SK-N-SH (cell line): ENCODE data around the gene TMEM106C. TPM values are rescaled to one million over a fixed set of nuclear protein-coding genes. Genes with fewer than 3 reads are reported as not detected.

Experiments
- CTCF ChIA-PET: fragments of 300-600, 350-600 bp; formaldehyde crosslinking; extraction: SDS; loops from one replicate; lab custom pipeline; 2021; lab: Yijun Ruan, JAX
- POLR2A ChIA-PET: fragments of 350-600 bp; sonication (Branson Sonifier 250); formaldehyde crosslinking; extraction: SDS; loops from one replicate; lab custom pipeline; 2020; ENCODE audit warnings: antibody characterized with exemption, inconsistent platforms; lab: Yijun Ruan, JAX
- DNase-seq: peaks from one replicate; pipeline ENCODE4 v3.0.0; 2012
- H2AFZ ChIP-seq: fragments of 200-600 bp; sonication (generic); 2 replicates; pipeline ENCODE4 v1.8.1; 2016; ENCODE audit warnings: antibody characterized with exemption, mild to moderate bottlenecking, low read depth
- H3F3A ChIP-seq: fragments of 200-600 bp; sonication (generic); replicated peaks from 2 replicates; pipeline ENCODE3; 2016; ENCODE audit warnings: antibody characterized with exemption, mild to moderate bottlenecking; ENCODE audit not compliant: insufficient read depth
- H3K27ac ChIP-seq, 2 experiments: fragments of 200-500 bp in 1 of 2; fragments of 200-600 bp in 1 of 2; sonication (Bioruptor generic) in 1 of 2; sonication (generic), shearing (Covaris generic) in 1 of 2; 2 replicates each; pipeline versions ENCODE4 v1.5.1 to v1.6.1; 2014 to 2016; ENCODE audit warnings: low read depth in 2 of 2, inconsistent platforms in 1 of 2, low read length in 1 of 2, mild to moderate bottlenecking in 1 of 2, mixed read lengths in 1 of 2
- H3K27me3 ChIP-seq: fragments of 200-600 bp; sonication (generic), shearing (Covaris generic); 2 replicates; pipeline ENCODE4 v1.6.1; 2016; ENCODE audit warnings: mixed run types; ENCODE audit not compliant: insufficient read depth
- H3K36me3 ChIP-seq, 2 experiments: fragments of 200-500 bp in 1 of 2; fragments of 200-600 bp in 1 of 2; sonication (Bioruptor generic) in 1 of 2; sonication (generic) in 1 of 2; replicated peaks in 1 of 2; 2 replicates each; pipeline versions ENCODE3 to v1.5.1; 2014 to 2016; ENCODE audit warnings: low read length in 1 of 2, mild to moderate bottlenecking in 1 of 2; ENCODE audit not compliant: insufficient read depth in 2 of 2, control insufficient read depth in 1 of 2
- H3K4me1 ChIP-seq, 2 experiments: fragments of 200-500 bp in 1 of 2; fragments of 200-600 bp in 1 of 2; sonication (Bioruptor generic) in 1 of 2; sonication (generic), shearing (Covaris generic) in 1 of 2; 2 replicates each; pipeline versions ENCODE4 v1.5.1 to v1.6.1; 2014 to 2016; ENCODE audit warnings: low read depth in 1 of 2, low read length in 1 of 2, mixed run types in 1 of 2; ENCODE audit not compliant: insufficient read depth in 2 of 2, control insufficient read depth in 1 of 2
- H3K4me2 ChIP-seq: fragments of 200-600 bp; sonication (generic), shearing (Covaris generic); 2 replicates; pipeline ENCODE4 v1.6.1; 2017; ENCODE audit warnings: mixed run types
- H3K4me3 ChIP-seq, 2 experiments: fragments of 200-500 bp in 1 of 2; fragments of 200-600 bp in 1 of 2; sonication (Bioruptor generic) in 1 of 2; sonication (generic), shearing (Covaris generic) in 1 of 2; 2 replicates each; pipeline versions ENCODE4 v1.5.1 to v1.8.1; 2014 to 2016; ENCODE audit warnings: low read depth in 2 of 2, inconsistent platforms in 1 of 2, low read length in 1 of 2, mild to moderate bottlenecking in 1 of 2, mixed read lengths in 1 of 2, moderate library complexity in 1 of 2
- H3K79me2 ChIP-seq: fragments of 200-600 bp; sonication (generic); 2 replicates; pipeline ENCODE4 v1.8.1; 2017; ENCODE audit warnings: mild to moderate bottlenecking; ENCODE audit not compliant: insufficient read depth
- H3K9ac ChIP-seq: fragments of 200-600 bp; sonication (generic); 2 replicates; pipeline ENCODE4 v1.6.1; 2017; ENCODE audit warnings: mixed run types
- H3K9me2 ChIP-seq: fragments of 200-600 bp; sonication (generic); 2 replicates; pipeline ENCODE4 v1.6.1; 2017; ENCODE audit warnings: mixed run types
- H3K9me3 ChIP-seq: fragments of 200-600 bp; sonication (generic); 2 replicates; pipeline ENCODE4 v1.6.1; 2017; ENCODE audit warnings: mixed run types, mild to moderate bottlenecking, moderate library complexity
- H4K20me1 ChIP-seq: fragments of 200-600 bp; sonication (generic); 2 replicates; pipeline ENCODE4 v1.6.1; 2017; ENCODE audit warnings: mild to moderate bottlenecking, mixed run types; ENCODE audit not compliant: insufficient read depth
- CHD2 ChIP-seq: fragments of 150-350 bp; IDR thresholded peaks from 2 replicates; pipeline ENCODE4 v1.6.1; 2018; ENCODE audit warnings: low read length; ENCODE audit not compliant: partially characterized antibody
- CTCF ChIP-seq: fragments of 200-600 bp; sonication (generic); IDR thresholded peaks from 2 replicates; pipeline ENCODE4 v1.6.1; 2017; ENCODE audit warnings: antibody characterized with exemption, mild to moderate bottlenecking, moderate library complexity
- EP300 ChIP-seq, 2 experiments: IDR thresholded peaks; 2 replicates each; pipeline versions ENCODE4 v1.4.0 to v1.6.1; 2012; ENCODE audit warnings: borderline replicate concordance in 1 of 2, low read depth in 1 of 2, low read length in 1 of 2
- FOSL2 ChIP-seq: IDR thresholded peaks from 2 replicates; pipeline ENCODE4 v1.4.0; 2012; ENCODE audit warnings: low read depth, mild to moderate bottlenecking, moderate library complexity, borderline replicate concordance
- FOXM1 ChIP-seq: IDR thresholded peaks from 2 replicates; pipeline ENCODE4 v1.4.0; 2012; ENCODE audit warnings: low read depth, mild to moderate bottlenecking
- GATA2 ChIP-seq: sonication (generic); formaldehyde crosslinking; IDR thresholded peaks from 2 replicates; pipeline ENCODE4 v1.5.0; 2020; ENCODE audit warnings: mild to moderate bottlenecking, missing genetic modification reagents
- JUND ChIP-seq: IDR thresholded peaks from 2 replicates; pipeline ENCODE4 v1.4.0; 2012
- MEF2A ChIP-seq: IDR thresholded peaks from 2 replicates; pipeline ENCODE4 v1.4.0; 2012; ENCODE audit warnings: low read depth, borderline replicate concordance
- NRF1 ChIP-seq: IDR thresholded peaks from 2 replicates; pipeline ENCODE4 v1.6.1; 2012; ENCODE audit warnings: low read depth, mild to moderate bottlenecking, low read length
- POLR2AphosphoS5 ChIP-seq: IDR thresholded peaks from 2 replicates; pipeline ENCODE4 v1.6.1; 2012; ENCODE audit warnings: low read depth, low read length
- RCOR1 ChIP-seq: fragments of 150-350 bp; IDR thresholded peaks from 2 replicates; pipeline ENCODE4 v1.6.1; 2017; ENCODE audit warnings: antibody characterized with exemption, low read length
- REST ChIP-seq: IDR thresholded peaks from 2 replicates; pipeline ENCODE4 v1.6.1; 2012; ENCODE audit warnings: mild to moderate bottlenecking, low read depth, low read length, moderate library complexity
- RXRA ChIP-seq: IDR thresholded peaks from 2 replicates; pipeline ENCODE4 v1.4.0; 2012; ENCODE audit warnings: low read depth, mild to moderate bottlenecking, borderline replicate concordance
- SMC3 ChIP-seq: IDR thresholded peaks from 2 replicates; pipeline ENCODE4 v1.6.1; 2012; ENCODE audit warnings: low read depth, low read length, improper control_type of control experiment
- TAF1 ChIP-seq: IDR thresholded peaks from 2 replicates; pipeline ENCODE4 v1.6.1; 2012; ENCODE audit warnings: low read depth, mild to moderate bottlenecking, low read length, moderate library complexity, borderline replicate concordance
- USF2 ChIP-seq: fragments of 150-350 bp; IDR thresholded peaks from 2 replicates; pipeline ENCODE4 v1.6.1; 2017; ENCODE audit warnings: antibody characterized with exemption, low read length, low read depth, borderline replicate concordance
- ZBTB33 ChIP-seq: IDR thresholded peaks from 2 replicates; pipeline ENCODE4 v1.4.0; 2012; ENCODE audit warnings: low read depth, borderline replicate concordance
- WGBS: methylation state at CpG from one replicate; pipeline ENCODE4 v1.1.6; 2017; ENCODE audit warnings: low lambda C conversion rate; 5-methylcytosine and 5-hydroxymethylcytosine counted together
- polyA plus RNA-seq, 3 experiments: library from polyadenylated mRNA; depleted of rRNA; stranded (reverse); fragments of >200 nt; gene quantifications; 2 replicates each; pipeline ENCODE4 v1.2.3, GENCODE V29; 2012

The TMEM106C gene
- polyA plus RNA-seq, 1 of the 3 experiments (the other 2 are of a cell fraction), result 133 TPM

- Histone ChIP-seq H3K79me2 (no peaks in the 10 kb centered on the region), H3K4me1 (peaks cover 0 to 10% of the 10 kb centered on the region in 2 experiments; a peak in 1 of 4 replicates), H3K9me2 (no peaks in the 10 kb centered on the region), H4K20me1 (no peaks in the 10 kb centered on the region), H3K4me3 (no peak overlapping the region), H3K27me3 (no peaks in the 10 kb centered on the region; the same call in 1 of the 2 replicates), H2AFZ (no peak overlapping the region), H3K9me3 (no peaks in the 10 kb centered on the region), H3K27ac (no peak overlapping the region), H3K36me3 (no peaks in the 10 kb centered on the region), H3K4me2 (no peak overlapping the region), H3F3A (no peaks in the 10 kb centered on the region), H3K9ac (no peak overlapping the region)
- DNase-seq, result no peak
- TF ChIP-seq NRF1 (no peak), REST (no peak), ZBTB33 (no peak), RCOR1 (no peak), TAF1 (no peak), RXRA (no peak), MEF2A (no peak), EP300 (IDR thresholded peaks at IDR 0.05; ENCODE audit: borderline replicate concordance in 1 of 2, low read depth in 1 of 2, low read length in 1 of 2) (no peak), POLR2AphosphoS5 (no peak), CHD2 (no peak), SMC3 (no peak), USF2 (no peak), GATA2 (no peak), FOSL2 (no peak), CTCF (no peak), FOXM1 (no peak), JUND (no peak)
- POLR2A ChIA-PET, result no interaction called here
- WGBS, result no CpG with 5 or more reads among the region's 7 CpGs
- CTCF ChIA-PET, result interaction anchor here (0.7 to 1.5 kb wide), 2 partner anchors 15 to 1762 kb away, joined by 3 to 6 read pairs; partner anchors contain the start of gene TMEM106C
Observed at GRCh38 chr12:47978598-47978873, 15.1 kb downstream of the TMEM106C start.
